ENCODE measurements around the gene CANX. TPM values are rescaled to one million over a fixed set of nuclear protein-coding genes. Genes with fewer than 3 reads are reported as not detected.

CANX gene, protein sequence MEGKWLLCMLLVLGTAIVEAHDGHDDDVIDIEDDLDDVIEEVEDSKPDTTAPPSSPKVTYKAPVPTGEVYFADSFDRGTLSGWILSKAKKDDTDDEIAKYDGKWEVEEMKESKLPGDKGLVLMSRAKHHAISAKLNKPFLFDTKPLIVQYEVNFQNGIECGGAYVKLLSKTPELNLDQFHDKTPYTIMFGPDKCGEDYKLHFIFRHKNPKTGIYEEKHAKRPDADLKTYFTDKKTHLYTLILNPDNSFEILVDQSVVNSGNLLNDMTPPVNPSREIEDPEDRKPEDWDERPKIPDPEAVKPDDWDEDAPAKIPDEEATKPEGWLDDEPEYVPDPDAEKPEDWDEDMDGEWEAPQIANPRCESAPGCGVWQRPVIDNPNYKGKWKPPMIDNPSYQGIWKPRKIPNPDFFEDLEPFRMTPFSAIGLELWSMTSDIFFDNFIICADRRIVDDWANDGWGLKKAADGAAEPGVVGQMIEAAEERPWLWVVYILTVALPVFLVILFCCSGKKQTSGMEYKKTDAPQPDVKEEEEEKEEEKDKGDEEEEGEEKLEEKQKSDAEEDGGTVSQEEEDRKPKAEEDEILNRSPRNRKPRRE
- 595 and 1,063 TPM in 2 replicates for total RNA-seq (2011; cell fraction: chromatin; rRNA removed; ENCODE audit: low replicate concordance)
- total RNA-seq (2011; cell fraction: nucleolus; rRNA removed): 470 and 588 TPM in 2 replicates
- total RNA-seq (2011; cell fraction: nucleoplasm; rRNA removed): 726 and 1,081 TPM in 2 replicates
- total RNA-seq (2014; rRNA removed): 353 and 366 TPM in 2 replicates
- 589 and 672 TPM in 2 replicates for total RNA-seq (2014; rRNA removed; fragmentation: Illumina TruSeq; extraction: Trizol)
- total RNA-seq (2015; rRNA removed; fragmentation: Illumina TruSeq; extraction: Trizol): 630 and 666 TPM in 2 replicates
- total RNA-seq (2021): 707 and 758 TPM in 2 replicates
- 893 and 901 TPM in 2 replicates for polyA plus RNA-seq (2011; rRNA removed)
- polyA plus RNA-seq (2011; cell fraction: cytosol; rRNA removed): 80.1 and 207 TPM in 2 replicates
- 205 and 280 TPM in 2 replicates for polyA plus RNA-seq (2011; cell fraction: nucleus; rRNA removed)
- 481 and 714 TPM in 2 replicates for polyA plus RNA-seq (2012)
- 483 and 593 TPM in 2 replicates for polyA plus RNA-seq (2014; fragmentation: Illumina TruSeq; extraction: Trizol)
- polyA plus RNA-seq (2014; fragmentation: Nextera tagmentation; extraction: Ambion mirVana): 100 to 1,000 TPM; 155 to 221 TPM
- polyA plus RNA-seq (2014; rRNA removed): 402 and 423 TPM in 2 replicates
- 1,009 and 1,166 TPM in 2 replicates for polyA minus RNA-seq (2011; rRNA and poly(A)+ RNA removed)
- polyA minus RNA-seq (2011; cell fraction: cytosol; rRNA and poly(A)+ RNA removed): 646 and 729 TPM in 2 replicates
- 57.6 and 190 TPM in 2 replicates for polyA minus RNA-seq (2011; cell fraction: nucleus; rRNA and poly(A)+ RNA removed)
- percentile 96 among the genes with signal in this experiment for Bru-seq, nascent RNA
- BruChase-seq, experiment 1, labeled RNA remaining after a 2-hour chase: percentile 98 among the genes with signal in this experiment
- percentile 98 among the genes with signal in this experiment for BruChase-seq, experiment 2, labeled RNA remaining after a 6-hour chase
- long read RNA-seq, experiment 1, full-length matches to known transcripts: 1,674 of 2,543 reads
- long read RNA-seq, experiment 1, partial matches to known transcripts: 751 of 2,543 reads
- long read RNA-seq, experiment 1, other reads (novel, unspliced or antisense): 118 of 2,543 reads
- long read RNA-seq, experiment 2, full-length matches to known transcripts: 8 of 373 reads
- long read RNA-seq, experiment 2, partial matches to known transcripts: 40 of 373 reads
- long read RNA-seq, experiment 2, other reads (novel, unspliced or antisense): 325 of 373 reads
- long read RNA-seq, experiment 3, full-length matches to known transcripts: 153 of 237 reads
- long read RNA-seq, experiment 3, partial matches to known transcripts: 61 of 237 reads
- long read RNA-seq, experiment 3, other reads (novel, unspliced or antisense): 23 of 237 reads

DNA sequence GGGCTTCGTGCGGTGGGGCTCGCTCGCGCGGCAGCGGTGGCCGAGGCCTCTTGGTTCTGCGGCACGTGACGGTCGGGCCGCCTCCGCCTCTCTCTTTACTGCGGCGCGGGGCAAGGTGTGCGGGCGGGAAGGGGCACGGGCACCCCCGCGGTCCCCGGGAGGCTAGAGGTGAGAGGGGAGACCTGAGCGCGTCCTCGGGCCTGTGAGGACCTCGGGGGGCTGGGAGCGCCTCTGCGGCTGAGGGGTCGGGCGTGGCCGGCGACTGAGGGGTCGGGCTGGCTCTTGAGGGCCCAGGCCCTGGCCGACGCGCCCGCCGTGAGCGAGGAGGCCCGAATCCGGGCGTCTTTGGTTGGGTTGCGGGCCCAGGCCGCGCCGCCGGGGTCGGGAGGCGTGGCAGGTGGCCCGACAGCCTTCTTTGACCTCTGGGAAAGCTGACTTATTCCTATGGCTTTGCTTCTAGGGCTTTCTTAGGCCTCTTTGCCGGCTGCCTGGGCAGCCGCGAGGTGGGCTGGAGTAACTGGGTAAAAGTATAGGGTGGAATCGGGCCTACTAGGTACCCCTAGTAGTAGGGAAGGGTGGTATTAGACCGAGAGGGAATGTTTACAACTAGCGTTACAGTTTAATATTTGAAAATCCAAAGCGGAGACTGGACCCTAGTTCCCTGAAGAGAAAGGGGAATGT, at the start of gene CANX:
Gene CANX, plus strand, starts transcription at position 33 of the 681 bp plus-strand sequence. CDS start 6,715 bp downstream, outside the sequence.
- no TSS peak for BruUV-seq (replicated peaks)
- peaks cover 16 to 41% of the 10 kb centered on the region in 2 experiments for H3K4me1 ChIP-seq (replicated peaks in 1 of 2; ENCODE audit: control insufficient read depth in 2 of 2, insufficient read depth in 2 of 2, low read length in 2 of 2)
- FAIRE-seq: no peak
- H3K27ac ChIP-seq (ENCODE audit: extremely low read depth, low read depth, low read length): peak within 1 kb of the TSS; percentile 98
- intact Hi-C loops (cut with micrococcal nuclease): loop anchor here (1.0 to 2.0 kb wide), 2 partner anchors 33 to 76 kb away; partner anchors contain the start of genes HNRNPH1 and MAML1
- H3K9ac ChIP-seq (ENCODE audit: insufficient read depth in 1 of 2, low read depth in 2 of 2, low read length in 2 of 2): peak within 1 kb of the TSS; percentile 97 to 99
- H3K27me3 ChIP-seq (ENCODE audit: control insufficient read depth in 2 of 2, insufficient read depth in 2 of 2, low read length in 2 of 2): no peaks in the 10 kb centered on the region
- ATAC-seq: peak; percentile 8
- no peaks in the 10 kb centered on the region for H3K9me1 ChIP-seq (ENCODE audit: control insufficient read depth, insufficient read depth, low read length)
- in situ Hi-C loops (cut with MboI): no loop called here
- H3K4me2 ChIP-seq (ENCODE audit: insufficient read depth, low read length): peak within 1 kb of the TSS; percentile 91
- peak in 1 of 4 experiments; percentile 49 for DNase-seq (ENCODE audit: extremely low read depth in 1 of 4, low spot score in 3 of 4)
- peaks cover 10% of the 10 kb centered on the region for H4K20me1 ChIP-seq (replicated peaks; ENCODE audit: control insufficient read depth, insufficient read depth, low read length)
- H3K4me3 ChIP-seq: peak within 1 kb of the TSS; percentile 86
- H2AFZ ChIP-seq (ENCODE audit: low read depth, low read length): peak within 1 kb of the TSS; percentile 84
- POLR2A ChIA-PET: interaction anchor here (0.6 to 2.5 kb wide), 9 partner anchors 9 to 121 kb away, joined by 3 to 16 read pairs (median 7); partner anchors contain the start of genes CBY3, HNRNPH1, MAML1 and SQSTM1
- CTCF ChIA-PET (ENCODE audit: low intra/inter-chr PET ratio): interaction anchor here (0.7 kb wide), 1 partner anchor 146 kb away, joined by 4 read pairs; no protein-coding TSS in a partner anchor
- H3K79me2 ChIP-seq (ENCODE audit: control insufficient read depth, insufficient read depth, low read length): peaks cover 68% of the 10 kb centered on the region
- 1% methylated on average over 25 of the region's 58 CpGs for WGBS (ENCODE audit: insufficient coverage, low coverage, missing lambda C conversion rate)
- no peaks in the 10 kb centered on the region for H3K9me3 ChIP-seq (replicated peaks; ENCODE audit: control insufficient read depth, insufficient read depth, low read depth, low read length)
- H3K36me3 ChIP-seq (ENCODE audit: control insufficient read depth, insufficient read depth, low read length): peaks cover 31% of the 10 kb centered on the region; the same call in 2 of the 3 replicates
- TF ChIP-seq, protein P1, sequence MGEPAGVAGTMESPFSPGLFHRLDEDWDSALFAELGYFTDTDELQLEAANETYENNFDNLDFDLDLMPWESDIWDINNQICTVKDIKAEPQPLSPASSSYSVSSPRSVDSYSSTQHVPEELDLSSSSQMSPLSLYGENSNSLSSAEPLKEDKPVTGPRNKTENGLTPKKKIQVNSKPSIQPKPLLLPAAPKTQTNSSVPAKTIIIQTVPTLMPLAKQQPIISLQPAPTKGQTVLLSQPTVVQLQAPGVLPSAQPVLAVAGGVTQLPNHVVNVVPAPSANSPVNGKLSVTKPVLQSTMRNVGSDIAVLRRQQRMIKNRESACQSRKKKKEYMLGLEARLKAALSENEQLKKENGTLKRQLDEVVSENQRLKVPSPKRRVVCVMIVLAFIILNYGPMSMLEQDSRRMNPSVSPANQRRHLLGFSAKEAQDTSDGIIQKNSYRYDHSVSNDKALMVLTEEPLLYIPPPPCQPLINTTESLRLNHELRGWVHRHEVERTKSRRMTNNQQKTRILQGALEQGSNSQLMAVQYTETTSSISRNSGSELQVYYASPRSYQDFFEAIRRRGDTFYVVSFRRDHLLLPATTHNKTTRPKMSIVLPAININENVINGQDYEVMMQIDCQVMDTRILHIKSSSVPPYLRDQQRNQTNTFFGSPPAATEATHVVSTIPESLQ (CRISPR knock-in tag; IDR thresholded peaks at IDR 0.05): no peak; the same call in 1 of the 2 replicates
- TF ChIP-seq, protein P2, sequence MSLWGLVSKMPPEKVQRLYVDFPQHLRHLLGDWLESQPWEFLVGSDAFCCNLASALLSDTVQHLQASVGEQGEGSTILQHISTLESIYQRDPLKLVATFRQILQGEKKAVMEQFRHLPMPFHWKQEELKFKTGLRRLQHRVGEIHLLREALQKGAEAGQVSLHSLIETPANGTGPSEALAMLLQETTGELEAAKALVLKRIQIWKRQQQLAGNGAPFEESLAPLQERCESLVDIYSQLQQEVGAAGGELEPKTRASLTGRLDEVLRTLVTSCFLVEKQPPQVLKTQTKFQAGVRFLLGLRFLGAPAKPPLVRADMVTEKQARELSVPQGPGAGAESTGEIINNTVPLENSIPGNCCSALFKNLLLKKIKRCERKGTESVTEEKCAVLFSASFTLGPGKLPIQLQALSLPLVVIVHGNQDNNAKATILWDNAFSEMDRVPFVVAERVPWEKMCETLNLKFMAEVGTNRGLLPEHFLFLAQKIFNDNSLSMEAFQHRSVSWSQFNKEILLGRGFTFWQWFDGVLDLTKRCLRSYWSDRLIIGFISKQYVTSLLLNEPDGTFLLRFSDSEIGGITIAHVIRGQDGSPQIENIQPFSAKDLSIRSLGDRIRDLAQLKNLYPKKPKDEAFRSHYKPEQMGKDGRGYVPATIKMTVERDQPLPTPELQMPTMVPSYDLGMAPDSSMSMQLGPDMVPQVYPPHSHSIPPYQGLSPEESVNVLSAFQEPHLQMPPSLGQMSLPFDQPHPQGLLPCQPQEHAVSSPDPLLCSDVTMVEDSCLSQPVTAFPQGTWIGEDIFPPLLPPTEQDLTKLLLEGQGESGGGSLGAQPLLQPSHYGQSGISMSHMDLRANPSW (CRISPR knock-in tag; IDR thresholded peaks at IDR 0.05): no peak
- TF ChIP-seq PTBP1 (IDR thresholded peaks at IDR 0.05; ENCODE audit: low read depth, low read length) (no peak), GTF2E2 (tag; IDR thresholded peaks at IDR 0.05) (no peak; the same call in 1 of the 2 replicates), ZNF444 (CRISPR knock-in tag; IDR thresholded peaks at IDR 0.05) (no peak)
